K562 (cell line): ENCODE measurements around the gene MARCHF9. TPM values are rescaled to one million over a fixed set of nuclear protein-coding genes. Genes with fewer than 3 reads are reported as not detected.

Experiments used
- BRCA1 ChIP-seq, 2 experiments: fragments of 450-650 bp in 1 of 2; sonication (generic) in 1 of 2; formaldehyde crosslinking in 1 of 2; IDR thresholded peaks; 2 replicates each; pipeline versions ENCODE4 v1.5.0 to v1.6.1; 2017 to 2020; ENCODE audit warnings: mild to moderate bottlenecking in 1 of 2, missing genetic modification reagents in 1 of 2
- CBX8 ChIP-seq: fragments of 200-600 bp; sonication (generic); IDR thresholded peaks from 2 replicates; pipeline ENCODE4 v1.6.1; 2012; ENCODE audit warnings: borderline replicate concordance, mixed run types, low read depth, mild to moderate bottlenecking, moderate library complexity, mixed read lengths, low read length, control low read depth, inconsistent platforms; ENCODE audit not compliant: poor library complexity, severe bottlenecking; ENCODE audit errors: extremely low read depth
- CREB1 ChIP-seq, 2 experiments: sonication (generic) in 1 of 2; formaldehyde crosslinking in 1 of 2; IDR thresholded peaks; 2 replicates each; pipeline versions ENCODE4 v1.6.1 to v1.8.0; 2012 to 2022; ENCODE audit warnings: inconsistent platforms in 1 of 2, mild to moderate bottlenecking in 1 of 2, missing genetic modification reagents in 1 of 2, moderate library complexity in 1 of 2
- GABPB1 ChIP-seq: sonication (generic); formaldehyde crosslinking; IDR thresholded peaks from 2 replicates; pipeline ENCODE4 v1.8.0; 2022; ENCODE audit warnings: mild to moderate bottlenecking, missing genetic modification reagents
- HNRNPL ChIP-seq: fragments of 200-400 bp; formaldehyde crosslinking; IDR thresholded peaks from 2 replicates; pipeline ENCODE4 v1.6.1; 2017; ENCODE audit warnings: low read depth, mild to moderate bottlenecking, low read length
- L3MBTL2 ChIP-seq: fragments of 450-650 bp; IDR thresholded peaks from 2 replicates; pipeline ENCODE4 v1.6.1; 2016; ENCODE audit warnings: mild to moderate bottlenecking, moderate library complexity
- MAZ ChIP-seq, 2 experiments: fragments of 450-650 bp in 1 of 2; sonication (generic) in 1 of 2; formaldehyde crosslinking; IDR thresholded peaks in 1 of 2; conservative IDR thresholded peaks in 1 of 2; 2 replicates each; pipeline versions ENCODE4 v1.4.0 to v1.5.0; 2020; ENCODE audit warnings: mild to moderate bottlenecking in 1 of 2, missing genetic modification reagents in 1 of 2
- SETDB1 ChIP-seq: IDR thresholded peaks from one replicate; pipeline ENCODE4 v1.6.1; 2012; ENCODE audit warnings: low read length, control low read depth, inconsistent platforms
- SMARCE1 ChIP-seq: fragments of 450-650 bp; IDR thresholded peaks from 2 replicates; pipeline ENCODE4 v1.7.1; 2016; ENCODE audit warnings: mild to moderate bottlenecking
- TAF7 ChIP-seq: fragments of 450-650 bp; IDR thresholded peaks from 2 replicates; pipeline ENCODE4 v1.6.1; 2016; ENCODE audit warnings: missing genetic modification characterization, missing compliant biosample characterization
- ZBTB17 ChIP-seq: fragments of 450-650 bp; formaldehyde crosslinking; IDR thresholded peaks from 2 replicates; pipeline ENCODE4 v1.4.0; 2020; ENCODE audit warnings: mild to moderate bottlenecking
- ZNF444 ChIP-seq: fragments of 250-450 bp; sonication (Bioruptor Pico); IDR thresholded peaks from 2 replicates; pipeline ENCODE4 v1.4.0; 2020; ENCODE audit warnings: mild to moderate bottlenecking, moderate library complexity
- ZNF592 ChIP-seq: fragments of 450-650 bp; IDR thresholded peaks from 2 replicates; pipeline ENCODE4 v1.6.1; 2017; ENCODE audit warnings: antibody characterized with exemption, mild to moderate bottlenecking
- polyA plus RNA-seq, 8 experiments: library from polyadenylated mRNA; depleted of rRNA in 4 of 8; stranded (reverse) in 5 of 8; unstranded in 3 of 8; fragments of >200 nt; fragmentation: Nextera tagmentation in 2 of 8; fragmentation: Illumina TruSeq in 1 of 8; extraction: Ambion mirVana in 2 of 8; extraction: Trizol in 1 of 8; gene quantifications; 2 replicates each; pipeline versions ENCODE4 v1.2.1 to v1.2.3, GENCODE V29; 2011 to 2014; ENCODE audit warnings: inconsistent platforms in 1 of 8, missing spikeins in 1 of 8
- total RNA-seq, 7 experiments: library from RNA; depleted of rRNA in 6 of 7; stranded (reverse); fragments of >200 nt in 6 of 7; fragmentation: Illumina TruSeq in 2 of 7; extraction: Trizol in 2 of 7; gene quantifications; 2 replicates each; pipeline versions ENCODE4 v1.2.1 to v1.2.3, GENCODE V29; 2011 to 2021; ENCODE audit warnings: low replicate concordance in 1 of 7
- TF ChIP-seq, protein P1 (sequence below): fragments of 450-650 bp; conservative IDR thresholded peaks from 2 replicates; pipeline ENCODE4 v1.6.1; 2016; ENCODE audit warnings: missing genetic modification characterization, low read depth, mild to moderate bottlenecking, control low read depth, missing compliant biosample characterization
- TF ChIP-seq, protein P2 (sequence below): fragments of 450-650 bp; IDR thresholded peaks from 2 replicates; pipeline ENCODE4 v1.6.1; 2016; ENCODE audit warnings: antibody characterized with exemption
- TF ChIP-seq, protein P3 (sequence below): sonication (generic); formaldehyde crosslinking; IDR thresholded peaks from 2 replicates; pipeline ENCODE4 v1.8.0; 2022; ENCODE audit warnings: missing genetic modification reagents, mild to moderate bottlenecking, moderate library complexity, borderline replicate concordance

MARCHF9 gene
- total and polyA plus RNA-seq, 9 of the 15 experiments (the other 6 are each of a cell fraction or from before 2014, with no cell fraction given) = 0.80 to 12.4 (median 6.2) TPM

DNA sequence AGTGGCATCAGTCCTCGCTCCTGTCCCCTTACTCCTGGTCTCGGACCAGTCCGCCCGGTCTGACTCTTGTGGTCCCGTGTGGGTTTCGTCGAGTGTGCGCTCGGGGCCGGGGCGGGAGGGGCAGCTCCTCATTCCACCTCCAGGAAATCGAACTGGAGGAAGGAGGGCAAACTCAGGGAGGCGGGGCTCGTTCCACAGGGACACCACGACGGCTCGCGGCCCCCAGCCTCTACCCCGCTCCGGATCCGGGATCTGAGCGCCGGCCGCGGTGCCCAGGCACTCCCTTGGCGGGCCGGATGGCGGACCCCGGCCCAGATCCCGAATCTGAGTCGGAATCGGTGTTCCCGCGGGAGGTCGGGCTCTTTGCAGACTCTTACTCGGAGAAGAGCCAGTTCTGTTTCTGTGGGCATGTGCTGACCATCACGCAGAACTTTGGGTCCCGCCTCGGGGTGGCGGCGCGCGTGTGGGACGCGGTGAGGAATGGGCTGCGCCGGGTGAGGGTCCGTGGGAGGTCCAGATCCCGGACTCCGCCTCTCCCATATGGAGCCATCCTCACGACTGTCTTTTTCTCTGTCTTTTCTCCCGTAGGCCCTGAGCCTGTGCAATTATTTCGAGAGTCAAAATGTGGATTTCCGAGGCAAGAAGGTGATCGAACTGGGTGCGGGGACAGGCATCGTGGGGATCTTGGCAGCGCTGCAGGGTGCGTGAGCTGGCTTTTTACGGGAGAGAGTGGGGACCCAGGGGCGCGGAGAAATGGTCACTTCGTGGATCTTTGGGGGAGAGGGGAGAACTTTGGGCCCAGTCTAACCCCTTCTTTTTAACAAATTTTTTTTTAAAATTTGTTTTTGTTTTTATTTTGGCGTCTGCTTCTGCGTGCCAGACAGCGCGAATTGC lies 17.8 kb downstream of the MARCHF9 start, which contains the start of gene EEF1AKMT3 (continued):
- TF ChIP-seq, protein P1, sequence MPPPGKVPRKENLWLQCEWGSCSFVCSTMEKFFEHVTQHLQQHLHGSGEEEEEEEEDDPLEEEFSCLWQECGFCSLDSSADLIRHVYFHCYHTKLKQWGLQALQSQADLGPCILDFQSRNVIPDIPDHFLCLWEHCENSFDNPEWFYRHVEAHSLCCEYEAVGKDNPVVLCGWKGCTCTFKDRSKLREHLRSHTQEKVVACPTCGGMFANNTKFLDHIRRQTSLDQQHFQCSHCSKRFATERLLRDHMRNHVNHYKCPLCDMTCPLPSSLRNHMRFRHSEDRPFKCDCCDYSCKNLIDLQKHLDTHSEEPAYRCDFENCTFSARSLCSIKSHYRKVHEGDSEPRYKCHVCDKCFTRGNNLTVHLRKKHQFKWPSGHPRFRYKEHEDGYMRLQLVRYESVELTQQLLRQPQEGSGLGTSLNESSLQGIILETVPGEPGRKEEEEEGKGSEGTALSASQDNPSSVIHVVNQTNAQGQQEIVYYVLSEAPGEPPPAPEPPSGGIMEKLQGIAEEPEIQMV (tag) = 0 out of 2 replicates have a peak, but pooled peaks have one; percentile 14
- TF ChIP-seq SMARCE1 (no peak; the same call in 1 of the 2 replicates), TAF7 (tag) (0 out of 2 replicates have a peak, but pooled peaks have one; percentile 31), MAZ (CRISPR knock-in tag; conservative IDR thresholded peaks at IDR 0.05 in 1 of 2, IDR thresholded peaks at IDR 0.05 in 1 of 2) (peak; percentile 33 to 85; a peak in 2 of 4 replicates), SETDB1 (no peak), ZBTB17 (CRISPR knock-in tag) (no peak), ZNF444 (CRISPR knock-in tag) (no peak), CBX8 (no peak), CREB1 (IDR thresholded peaks at IDR 0.05) (no peak), CREB1 (CRISPR knock-in tag; IDR thresholded peaks at IDR 0.05) (peak; percentile 41; the same call in 1 of the 2 replicates), HNRNPL (no peak), GABPB1 (CRISPR knock-in tag) (0 out of 2 replicates have a peak, but pooled peaks have one; percentile 39), BRCA1 (IDR thresholded peaks at IDR 0.05) (no peak), BRCA1 (CRISPR knock-in tag; IDR thresholded peaks at IDR 0.05) (0 out of 2 replicates have a peak, but pooled peaks have one; percentile 46), ZNF592 (peak; percentile 68; the same call in 1 of the 2 replicates), L3MBTL2 (peak; percentile 74; the same call in 1 of the 2 replicates)
- TF ChIP-seq, protein P2, sequence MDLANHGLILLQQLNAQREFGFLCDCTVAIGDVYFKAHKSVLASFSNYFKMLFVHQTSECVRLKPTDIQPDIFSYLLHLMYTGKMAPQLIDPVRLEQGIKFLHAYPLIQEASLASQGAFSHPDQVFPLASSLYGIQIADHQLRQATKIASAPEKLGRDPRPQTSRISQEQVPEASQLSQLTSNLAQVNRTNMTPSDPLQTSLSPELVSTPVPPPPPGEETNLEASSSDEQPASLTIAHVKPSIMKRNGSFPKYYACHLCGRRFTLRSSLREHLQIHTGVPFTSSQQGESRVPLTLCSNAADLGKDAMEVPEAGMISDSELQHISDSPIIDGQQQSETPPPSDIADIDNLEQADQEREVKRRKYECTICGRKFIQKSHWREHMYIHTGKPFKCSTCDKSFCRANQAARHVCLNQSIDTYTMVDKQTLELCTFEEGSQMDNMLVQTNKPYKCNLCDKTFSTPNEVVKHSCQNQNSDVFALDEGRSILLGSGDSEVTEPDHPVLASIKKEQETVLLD = no peak
- TF ChIP-seq, protein P3, sequence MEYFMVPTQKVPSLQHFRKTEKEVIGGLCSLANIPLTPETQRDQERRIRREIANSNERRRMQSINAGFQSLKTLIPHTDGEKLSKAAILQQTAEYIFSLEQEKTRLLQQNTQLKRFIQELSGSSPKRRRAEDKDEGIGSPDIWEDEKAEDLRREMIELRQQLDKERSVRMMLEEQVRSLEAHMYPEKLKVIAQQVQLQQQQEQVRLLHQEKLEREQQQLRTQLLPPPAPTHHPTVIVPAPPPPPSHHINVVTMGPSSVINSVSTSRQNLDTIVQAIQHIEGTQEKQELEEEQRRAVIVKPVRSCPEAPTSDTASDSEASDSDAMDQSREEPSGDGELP = no peak; the same call in 1 of the 2 replicates
